Neutrophil (primary cell): ENCODE data around the gene KCTD11.
A peak's percentile ranks its signal among the peaks of the same experiment; 100 is the strongest.

Experiments
- H3K27ac ChIP-seq: fragments of 200-600 bp; sonication (generic); 2 replicates; pipeline ENCODE4 v1.5.1; 2016; ENCODE audit warnings: mild to moderate bottlenecking, moderate library complexity
- H3K27me3 ChIP-seq: fragments of 200-600 bp; sonication (generic); 2 replicates; pipeline ENCODE4 v1.6.0; 2016; ENCODE audit warnings: mild to moderate bottlenecking
- H3K36me3 ChIP-seq: fragments of 200-600 bp; sonication (generic); 2 replicates; pipeline ENCODE4 v1.5.1; 2017
- H3K4me1 ChIP-seq, 2 experiments: fragments of 200-600 bp in 1 of 2; sonication (generic) in 1 of 2; 1 replicate in 1 of 2; 2 replicates in 1 of 2; pipeline versions ENCODE4 v1.5.1 to v1.6.1; 2013 to 2016; ENCODE audit warnings: low read depth in 1 of 2, low read length in 1 of 2, mild to moderate bottlenecking in 1 of 2, moderate library complexity in 1 of 2; ENCODE audit not compliant: control insufficient read depth in 1 of 2, insufficient read depth in 1 of 2
- H3K4me3 ChIP-seq, 2 experiments: fragments of 200-600 bp in 1 of 2; sonication (generic) in 1 of 2; 1 replicate in 1 of 2; 2 replicates in 1 of 2; pipeline ENCODE4 v1.5.1; 2013 to 2016; ENCODE audit warnings: low read depth in 1 of 2, low read length in 1 of 2, mild to moderate bottlenecking in 1 of 2, moderate library complexity in 1 of 2
- H3K9me3 ChIP-seq: fragments of 200-600 bp; sonication (generic); 2 replicates; pipeline ENCODE4 v1.5.1; 2016
- TF ChIP-seq, protein P1 (sequence below): fragments of 200-600 bp; sonication (generic); IDR thresholded peaks from 2 replicates; pipeline ENCODE4 v1.5.1; 2016; ENCODE audit warnings: antibody characterized with exemption

Gene KCTD11

DNA sequence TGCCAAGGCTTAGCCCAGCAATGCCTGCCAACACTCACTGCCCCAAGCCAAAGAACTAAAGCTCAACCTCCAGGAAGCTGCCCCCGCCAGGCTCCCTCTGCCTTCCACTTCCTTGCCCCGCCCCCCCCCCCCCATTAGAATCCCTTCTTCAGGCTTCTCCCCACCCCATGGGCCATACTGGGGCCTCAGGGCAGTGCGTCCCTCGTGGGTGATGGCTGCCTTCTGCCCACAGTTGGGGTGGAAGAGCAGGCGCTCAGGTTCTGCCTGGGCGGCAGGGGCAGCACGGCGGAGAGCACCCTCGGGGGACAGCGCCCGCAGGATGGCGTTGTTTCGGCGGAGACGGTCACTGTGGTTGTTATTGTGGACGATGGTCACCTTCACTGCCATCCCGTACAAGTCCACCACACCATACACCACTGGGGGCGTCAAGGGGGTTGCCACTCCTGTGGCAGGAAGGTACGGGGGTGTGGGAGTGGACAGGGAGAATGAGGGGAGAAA lies 26.9 kb upstream of the KCTD11 start:
- no peaks in the 10 kb centered on the region for H3K27me3 ChIP-seq
- no peak overlapping the region for H3K27ac ChIP-seq
- no peaks in the 10 kb centered on the region for H3K9me3 ChIP-seq
- H3K4me1 ChIP-seq = peaks cover 8 to 14% of the 10 kb centered on the region in 2 experiments
- peaks cover 48% of the 10 kb centered on the region for H3K36me3 ChIP-seq
- no peak overlapping the region for H3K4me3 ChIP-seq
- TF ChIP-seq, protein P1, sequence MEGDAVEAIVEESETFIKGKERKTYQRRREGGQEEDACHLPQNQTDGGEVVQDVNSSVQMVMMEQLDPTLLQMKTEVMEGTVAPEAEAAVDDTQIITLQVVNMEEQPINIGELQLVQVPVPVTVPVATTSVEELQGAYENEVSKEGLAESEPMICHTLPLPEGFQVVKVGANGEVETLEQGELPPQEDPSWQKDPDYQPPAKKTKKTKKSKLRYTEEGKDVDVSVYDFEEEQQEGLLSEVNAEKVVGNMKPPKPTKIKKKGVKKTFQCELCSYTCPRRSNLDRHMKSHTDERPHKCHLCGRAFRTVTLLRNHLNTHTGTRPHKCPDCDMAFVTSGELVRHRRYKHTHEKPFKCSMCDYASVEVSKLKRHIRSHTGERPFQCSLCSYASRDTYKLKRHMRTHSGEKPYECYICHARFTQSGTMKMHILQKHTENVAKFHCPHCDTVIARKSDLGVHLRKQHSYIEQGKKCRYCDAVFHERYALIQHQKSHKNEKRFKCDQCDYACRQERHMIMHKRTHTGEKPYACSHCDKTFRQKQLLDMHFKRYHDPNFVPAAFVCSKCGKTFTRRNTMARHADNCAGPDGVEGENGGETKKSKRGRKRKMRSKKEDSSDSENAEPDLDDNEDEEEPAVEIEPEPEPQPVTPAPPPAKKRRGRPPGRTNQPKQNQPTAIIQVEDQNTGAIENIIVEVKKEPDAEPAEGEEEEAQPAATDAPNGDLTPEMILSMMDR = no peak

DNA sequence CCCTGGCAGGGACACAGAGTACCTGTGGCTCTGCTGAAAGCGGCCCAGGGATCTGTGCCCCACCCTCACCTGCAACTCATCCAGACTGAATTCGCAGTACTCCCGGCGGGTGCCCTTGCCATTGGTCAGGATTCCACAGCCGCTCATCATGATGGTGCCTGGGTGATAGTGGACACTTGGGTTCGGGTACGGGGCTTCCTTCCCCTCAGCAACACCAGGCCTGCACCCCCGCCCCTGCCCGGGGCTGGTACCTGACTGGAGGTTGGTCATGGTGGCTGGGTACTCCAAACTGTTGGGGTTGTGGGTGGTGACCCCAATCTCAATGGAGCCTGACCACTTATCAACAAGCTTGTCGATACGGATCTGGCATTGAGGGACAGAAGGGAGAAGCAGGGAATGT lies 25.8 kb upstream of the KCTD11 start:
- no peak overlapping the region for H3K27ac ChIP-seq
- peaks cover 37% of the 10 kb centered on the region for H3K36me3 ChIP-seq
- TF ChIP-seq, protein P1 = no peak
- no peaks in the 10 kb centered on the region for H3K27me3 ChIP-seq
- peaks cover 14 to 20% of the 10 kb centered on the region in 2 experiments for H3K4me1 ChIP-seq
- H3K4me3 ChIP-seq = no peak overlapping the region
- H3K9me3 ChIP-seq = no peaks in the 10 kb centered on the region

DNA sequence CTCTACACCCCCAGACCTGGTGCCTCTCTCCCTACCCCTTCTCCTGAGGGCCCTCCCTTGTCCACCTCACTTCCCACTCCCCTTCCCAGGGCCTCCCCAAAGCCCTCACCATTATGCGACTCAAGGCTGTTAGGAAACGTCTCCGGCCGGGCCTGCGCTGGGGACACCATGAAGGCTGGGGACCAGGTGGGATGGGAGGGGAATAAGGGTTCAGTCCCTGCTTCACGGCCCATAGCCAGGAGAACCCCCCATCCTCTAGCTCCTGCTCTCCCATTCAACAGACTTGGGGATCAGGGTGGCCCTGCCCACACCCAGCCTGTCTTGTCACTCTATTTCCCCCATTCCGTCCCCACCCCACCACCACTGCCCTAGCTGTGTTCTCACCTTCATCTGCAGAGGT lies 24.9 kb upstream of the KCTD11 start:
- Histone ChIP-seq H3K36me3 (peaks cover 28% of the 10 kb centered on the region), H3K27ac (no peak overlapping the region), H3K4me3 (no peak overlapping the region), H3K4me1 (peaks cover 19 to 20% of the 10 kb centered on the region in 2 experiments), H3K9me3 (no peaks in the 10 kb centered on the region), H3K27me3 (no peaks in the 10 kb centered on the region)
- TF ChIP-seq, protein P1 = no peak

DNA sequence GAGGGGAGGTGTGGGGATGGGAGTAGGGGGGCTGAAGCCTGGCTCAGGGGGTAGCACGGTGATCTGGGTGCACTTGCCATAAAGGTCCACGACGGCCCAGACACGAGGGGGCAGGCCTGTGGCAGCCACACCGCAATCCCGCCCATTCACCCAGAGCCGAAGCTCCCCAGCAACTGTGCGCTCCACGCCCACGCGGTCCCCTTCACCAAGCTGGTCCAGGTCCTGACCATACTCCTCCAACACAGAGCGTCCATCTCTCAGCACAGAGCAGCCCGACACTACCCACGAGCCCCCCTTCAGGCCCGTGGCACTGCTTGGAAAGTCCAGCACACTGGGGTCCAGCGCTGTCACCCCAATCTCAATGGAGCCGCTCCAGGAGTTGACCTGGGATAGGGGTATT lies 24.5 kb upstream of the KCTD11 start:
- Histone ChIP-seq H3K27ac (no peak overlapping the region), H3K36me3 (peaks cover 24% of the 10 kb centered on the region)
- TF ChIP-seq, protein P1 = no peak

DNA sequence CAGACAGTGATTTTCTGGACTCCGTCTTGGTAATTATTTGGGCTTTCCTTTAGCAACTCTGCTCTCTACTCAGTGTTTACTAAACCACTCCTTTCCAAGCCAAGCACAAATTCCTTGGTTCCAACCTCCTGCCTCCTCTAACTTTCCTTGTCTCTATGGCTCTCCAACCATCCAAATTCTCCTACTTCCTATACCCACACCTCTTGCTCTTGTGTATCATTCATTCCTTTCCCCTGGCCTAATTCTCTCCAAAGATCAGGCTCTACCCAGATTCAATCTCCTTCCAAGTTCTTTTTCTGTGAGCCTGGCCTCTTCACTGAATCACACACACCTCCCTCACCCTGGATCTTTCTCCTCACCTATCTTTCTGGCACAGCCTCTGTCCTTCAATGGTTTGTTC lies 24.0 kb upstream of the KCTD11 start:
- no peak overlapping the region for H3K27ac ChIP-seq
- peak overlapping the region in 1 of 2 experiments; percentile 78 for H3K4me3 ChIP-seq

More for the DNA sequence above, 24.5 kb upstream of the KCTD11 start:
- no peaks in the 10 kb centered on the region for H3K9me3 ChIP-seq
- H3K27me3 ChIP-seq = no peaks in the 10 kb centered on the region
- peaks cover 20 to 23% of the 10 kb centered on the region in 2 experiments for H3K4me1 ChIP-seq
- H3K4me3 ChIP-seq = no peak overlapping the region

More for the DNA sequence above, 24.0 kb upstream of the KCTD11 start:
- peaks cover 20 to 26% of the 10 kb centered on the region in 2 experiments for H3K4me1 ChIP-seq
- H3K9me3 ChIP-seq = no peaks in the 10 kb centered on the region
- no peaks in the 10 kb centered on the region for H3K27me3 ChIP-seq
- TF ChIP-seq, protein P1 = no peak
- peaks cover 19% of the 10 kb centered on the region for H3K36me3 ChIP-seq
